Lower leg skin (tissue), 3 donors: ENCODE measurements around the gene SDK1.

Experiments
- CTCF ChIP-seq, 3 donors: fragments of 450-650 bp; IDR thresholded peaks; one replicate each; pipeline ENCODE4 v1.5.1; 2016; ENCODE audit warnings: antibody characterized with exemption in 3 of 3, mild to moderate bottlenecking in 3 of 3, moderate library complexity in 2 of 3
- POLR2A ChIP-seq, 2 donors: fragments of 450-650 bp; IDR thresholded peaks; one replicate each; pipeline ENCODE4 v1.6.1; 2016 to 2017; ENCODE audit warnings: antibody characterized with exemption in 2 of 2, mild to moderate bottlenecking in 1 of 2, moderate library complexity in 1 of 2

GRCh38 chr7:4242706-4243105 lies 941.7 kb downstream of the SDK1 start:
- no peak for TF ChIP-seq CTCF (IDR thresholded peaks at IDR 0.05)
- no peak for TF ChIP-seq POLR2A (IDR thresholded peaks at IDR 0.05)
